HEK293T (cell line): ENCODE data around the gene LMNB1.

Experiments used
- CTCF ChIA-PET: fragments of 350-600 bp; formaldehyde crosslinking; extraction: SDS; loops from one replicate; lab custom pipeline; 2021; ENCODE audit warnings: antibody characterized with exemption, inconsistent platforms; lab: Yijun Ruan, JAX
- POLR2A ChIA-PET: fragments of 350-600 bp; formaldehyde crosslinking; extraction: SDS; loops from one replicate; lab custom pipeline; 2020; ENCODE audit warnings: antibody characterized with exemption, inconsistent platforms; lab: Yijun Ruan, JAX
- DNase-seq: peaks from one replicate; pipeline ENCODE4 v3.0.0; 2012; ENCODE audit warnings: mixed read lengths; ENCODE audit errors: extremely low spot score
- ARNT ChIP-seq: fragments of 450-650 bp; IDR thresholded peaks from 2 replicates; pipeline ENCODE4 v1.6.1; 2017; ENCODE audit warnings: mild to moderate bottlenecking
- BHLHE40 ChIP-seq: fragments of 450-650 bp; IDR thresholded peaks from 2 replicates; pipeline ENCODE4 v1.6.1; 2016; ENCODE audit warnings: mild to moderate bottlenecking, moderate library complexity, borderline replicate concordance
- CTBP1 ChIP-seq: fragments of 450-650 bp; IDR thresholded peaks from 2 replicates; pipeline ENCODE4 v1.6.1; 2016; ENCODE audit warnings: borderline replicate concordance
- ELF4 ChIP-seq: fragments of 450-650 bp; IDR thresholded peaks from 2 replicates; pipeline ENCODE4 v1.6.1; 2017; ENCODE audit warnings: antibody characterized with exemption
- FOXA1 ChIP-seq: fragments of 450-650 bp; IDR thresholded peaks from 2 replicates; pipeline ENCODE4 v1.6.1; 2016; ENCODE audit warnings: mild to moderate bottlenecking
- FOXK2 ChIP-seq: fragments of 450-650 bp; IDR thresholded peaks from 2 replicates; pipeline ENCODE4 v1.6.1; 2016; ENCODE audit warnings: mild to moderate bottlenecking
- FOXM1 ChIP-seq: fragments of 450-650 bp; IDR thresholded peaks from 2 replicates; pipeline ENCODE4 v1.6.1; 2017; ENCODE audit warnings: mild to moderate bottlenecking, borderline replicate concordance
- HDGF ChIP-seq: fragments of 450-650 bp; IDR thresholded peaks from 2 replicates; pipeline ENCODE4 v1.6.1; 2017; ENCODE audit warnings: antibody characterized with exemption, borderline replicate concordance
- L3MBTL2 ChIP-seq: fragments of 450-650 bp; conservative IDR thresholded peaks from 2 replicates; pipeline ENCODE4 v1.6.1; 2016; ENCODE audit warnings: mild to moderate bottlenecking
- LEF1 ChIP-seq: fragments of 450-650 bp; IDR thresholded peaks from 2 replicates; pipeline ENCODE4 v1.6.1; 2017; ENCODE audit warnings: mild to moderate bottlenecking, borderline replicate concordance
- NFRKB ChIP-seq: fragments of 450-650 bp; IDR thresholded peaks from 2 replicates; pipeline ENCODE4 v1.6.1; 2016; ENCODE audit warnings: mild to moderate bottlenecking, moderate library complexity
- PKNOX1 ChIP-seq: fragments of 450-650 bp; IDR thresholded peaks from 2 replicates; pipeline ENCODE4 v1.6.1; 2016
- SP1 ChIP-seq: fragments of 450-650 bp; IDR thresholded peaks from 2 replicates; pipeline ENCODE4 v1.6.1; 2017
- SUZ12 ChIP-seq: fragments of 450-650 bp; IDR thresholded peaks from 2 replicates; pipeline ENCODE4 v1.6.1; 2016; ENCODE audit warnings: mild to moderate bottlenecking
- TARDBP ChIP-seq: fragments of 450-650 bp; IDR thresholded peaks from 2 replicates; pipeline ENCODE4 v1.6.1; 2016
- ZNF384 ChIP-seq: fragments of 450-650 bp; IDR thresholded peaks from 2 replicates; pipeline ENCODE4 v1.6.1; 2016

LMNB1 gene

GRCh38 chr5:126883564-126884245 lies 106.8 kb downstream of the LMNB1 start:
- ChIA-PET POLR2A (interaction anchor here (2.4 kb wide), 1 partner anchor 106 kb away, joined by 8 read pairs; no protein-coding TSS in a partner anchor), CTCF (interaction anchor here (0.7 kb wide), 1 partner anchor 8 kb away, joined by 4 read pairs; no protein-coding TSS in a partner anchor)
- no peak for DNase-seq
- TF ChIP-seq SUZ12 (no peak), TARDBP (no peak), HDGF (no peak), LEF1 (no peak), CTBP1 (no peak), ELF4 (no peak), NFRKB (no peak)

GRCh38 chr5:126884269-126884819 lies 107.4 kb downstream of the LMNB1 start:
- ChIA-PET POLR2A (no interaction called here), CTCF (interaction anchor here (0.7 kb wide), 1 partner anchor 9 kb away, joined by 4 read pairs; no protein-coding TSS in a partner anchor)
- no peak for TF ChIP-seq PKNOX1
- TF ChIP-seq ELF4 = no peak
- TF ChIP-seq FOXM1 = no peak
- no peak for TF ChIP-seq SP1
- no peak for TF ChIP-seq FOXA1
- TF ChIP-seq FOXK2 = no peak
- no peak for TF ChIP-seq CTBP1
- TF ChIP-seq L3MBTL2 = no peak
- TF ChIP-seq LEF1 = no peak
- TF ChIP-seq TARDBP = no peak
- no peak for TF ChIP-seq NFRKB
- no peak for TF ChIP-seq ZNF384
- TF ChIP-seq ARNT = no peak
- TF ChIP-seq BHLHE40 = no peak
- TF ChIP-seq HDGF = no peak
- no peak for TF ChIP-seq SUZ12
- no peak for DNase-seq
